Measurements from ENCODE around the gene PYHIN1.

The PYHIN1 gene

DNA sequence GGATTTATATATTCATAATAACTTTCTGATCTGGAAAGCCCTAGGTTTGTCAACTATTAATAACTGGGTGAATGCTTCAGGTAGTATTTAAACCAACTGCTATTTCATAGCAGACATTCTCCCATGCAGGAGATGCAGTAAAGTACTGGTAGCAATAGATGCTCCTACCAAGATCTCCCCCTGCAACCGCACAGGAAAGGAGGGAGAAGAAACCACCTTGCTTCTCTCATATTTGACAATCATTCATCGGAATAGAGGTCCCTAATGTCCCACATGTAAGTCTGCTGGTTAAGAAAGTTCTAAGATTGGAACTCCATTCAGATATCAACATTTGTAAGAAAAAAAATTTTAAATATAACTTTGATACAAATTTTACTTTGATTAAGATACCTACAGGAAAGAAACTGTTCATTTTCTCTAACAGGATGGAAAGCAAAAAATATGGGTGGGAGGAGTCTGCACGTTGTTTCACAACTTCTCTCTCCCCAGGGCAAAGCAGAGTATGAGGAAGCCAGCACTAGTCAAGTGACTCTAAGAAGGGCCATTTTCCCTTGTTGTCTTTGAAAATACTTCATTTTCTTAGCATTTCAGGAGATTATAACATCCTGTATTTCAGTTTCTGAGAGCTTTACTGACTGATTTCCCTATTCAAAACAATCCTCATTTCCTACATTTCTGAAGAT is at the start of gene PYHIN1:
Gene PYHIN1 (plus strand): TSS at position 498 of the 683 bp plus-strand sequence. CDS start 5,359 bp downstream, outside the sequence.
- Histone ChIP-seq H3K4me3 (ENCODE audit: low read depth, low read length) (no peak within 1 kb of the TSS), H3K36me3 (ENCODE audit: control insufficient read depth, insufficient read depth, low read length) (no peaks in the 10 kb centered on the region), H3K9ac (ENCODE audit: low read depth, low read length) (no peak within 1 kb of the TSS), H3K4me1 (ENCODE audit: control insufficient read depth, insufficient read depth, low read length) (no peaks in the 10 kb centered on the region), H3K9me3 (ENCODE audit: control insufficient read depth, insufficient read depth, low read length) (no peaks in the 10 kb centered on the region), H3K27me3 (ENCODE audit: control insufficient read depth, insufficient read depth, low read length) (no peaks in the 10 kb centered on the region)

DNA sequence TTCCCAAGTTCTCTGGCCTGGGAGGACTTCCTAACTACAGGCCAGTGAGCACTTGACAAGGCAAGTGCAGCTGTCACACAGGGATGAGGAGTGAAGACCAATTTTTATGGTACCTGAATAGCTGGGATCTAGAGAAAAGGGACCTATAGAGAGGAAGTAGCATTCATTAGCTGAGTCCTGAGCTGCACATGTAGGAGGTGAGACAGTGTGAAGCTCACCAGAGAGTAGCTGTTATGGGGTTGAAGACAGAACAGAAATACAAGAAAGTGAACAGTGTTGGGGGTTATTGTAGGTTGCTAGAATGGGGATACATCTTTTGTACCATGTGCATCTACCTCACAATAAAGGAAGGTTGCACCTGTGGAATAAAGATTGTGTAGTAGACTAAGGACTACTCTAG is 37.7 kb upstream of the PYHIN1 start:
- H3K4me1 ChIP-seq (ENCODE audit: control insufficient read depth, insufficient read depth, low read length): no peaks in the 10 kb centered on the region
- no peak overlapping the region for H3K9ac ChIP-seq (ENCODE audit: low read depth, low read length)
- no peaks in the 10 kb centered on the region for H3K27me3 ChIP-seq (ENCODE audit: control insufficient read depth, insufficient read depth, low read length)

DNA sequence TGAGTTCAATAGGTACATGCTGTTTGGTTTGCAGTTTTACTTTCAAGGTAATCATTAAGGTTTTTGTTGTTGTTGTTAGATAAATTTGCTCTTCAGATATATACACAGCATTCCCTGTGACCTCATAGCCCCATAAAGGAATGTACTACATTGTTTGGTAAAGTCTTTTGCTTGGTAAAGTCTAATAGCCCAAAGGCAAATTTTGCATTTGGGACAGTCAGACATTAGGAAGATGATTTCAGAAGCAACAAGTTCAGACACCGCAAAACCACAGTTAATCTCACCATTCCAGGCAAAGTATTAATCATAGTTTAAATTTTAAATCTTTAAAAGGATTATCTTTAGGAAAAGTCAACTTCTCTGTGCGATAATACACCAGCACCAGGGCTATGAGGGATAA is 32.6 kb upstream of the PYHIN1 start:
- no peaks in the 10 kb centered on the region for H3K27me3 ChIP-seq (ENCODE audit: control insufficient read depth, insufficient read depth, low read length)
- H3K9ac ChIP-seq (ENCODE audit: low read depth, low read length): no peak overlapping the region
- H3K4me1 ChIP-seq (ENCODE audit: control insufficient read depth, insufficient read depth, low read length): no peaks in the 10 kb centered on the region
- H3K4me3 ChIP-seq (ENCODE audit: low read depth, low read length): no peak overlapping the region
- no peaks in the 10 kb centered on the region for H3K36me3 ChIP-seq (ENCODE audit: control insufficient read depth, insufficient read depth, low read length)
- no peaks in the 10 kb centered on the region for H3K9me3 ChIP-seq (ENCODE audit: control insufficient read depth, insufficient read depth, low read length)

More for the DNA sequence above, 37.7 kb upstream of the PYHIN1 start:
- Histone ChIP-seq H3K4me3 (ENCODE audit: low read depth, low read length) (no peak overlapping the region), H3K36me3 (ENCODE audit: control insufficient read depth, insufficient read depth, low read length) (no peaks in the 10 kb centered on the region), H3K9me3 (ENCODE audit: control insufficient read depth, insufficient read depth, low read length) (no peaks in the 10 kb centered on the region)

DNA sequence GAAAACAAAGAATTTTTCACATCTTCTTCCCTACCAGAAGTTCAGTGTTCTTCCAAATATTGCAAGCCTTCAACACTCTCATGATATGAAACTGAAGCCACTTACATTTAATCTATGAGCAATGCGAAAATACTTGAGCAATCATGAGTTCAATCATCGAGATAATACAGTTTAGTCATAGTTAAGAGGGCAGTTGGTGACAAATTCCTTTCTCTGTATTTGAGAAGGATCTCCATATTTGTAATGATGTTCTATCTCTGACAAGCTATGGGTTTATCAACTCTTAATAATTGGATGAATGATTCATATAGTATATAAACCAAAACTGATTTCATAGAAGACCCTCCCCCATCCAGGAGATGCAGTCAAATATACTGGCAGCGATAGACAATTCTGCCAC is 29.7 kb upstream of the PYHIN1 start:
- Histone ChIP-seq H3K4me3 (ENCODE audit: low read depth, low read length) (no peak overlapping the region), H3K4me1 (ENCODE audit: control insufficient read depth, insufficient read depth, low read length) (no peaks in the 10 kb centered on the region), H3K9ac (ENCODE audit: low read depth, low read length) (no peak overlapping the region), H3K9me3 (ENCODE audit: control insufficient read depth, insufficient read depth, low read length) (no peaks in the 10 kb centered on the region), H3K27me3 (ENCODE audit: control insufficient read depth, insufficient read depth, low read length) (no peaks in the 10 kb centered on the region), H3K36me3 (ENCODE audit: control insufficient read depth, insufficient read depth, low read length) (no peaks in the 10 kb centered on the region)

DNA sequence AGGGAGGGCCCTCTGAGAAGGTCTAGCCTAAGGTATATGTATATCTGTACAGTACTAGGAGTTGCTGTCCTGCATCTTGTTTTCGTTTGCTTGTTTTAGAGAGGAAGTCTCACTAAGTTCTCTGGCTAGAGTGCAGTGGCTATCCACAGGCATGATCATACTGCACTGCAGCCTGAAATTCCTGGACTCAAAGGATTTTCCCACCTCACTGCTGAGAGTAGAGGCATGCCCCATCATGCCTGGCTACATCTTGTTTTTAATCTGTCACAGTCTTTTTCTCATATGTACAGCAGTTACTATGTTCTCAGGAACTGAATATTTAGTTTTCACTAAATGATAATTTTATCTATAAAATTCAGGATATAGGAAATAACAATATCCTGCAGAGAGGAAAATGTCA is 15.3 kb upstream of the PYHIN1 start:
- no peak overlapping the region for H3K9ac ChIP-seq (ENCODE audit: low read depth, low read length)
- H3K9me3 ChIP-seq (ENCODE audit: control insufficient read depth, insufficient read depth, low read length): no peaks in the 10 kb centered on the region
- no peak overlapping the region for H3K4me3 ChIP-seq (ENCODE audit: low read depth, low read length)
- H3K4me1 ChIP-seq (ENCODE audit: control insufficient read depth, insufficient read depth, low read length): no peaks in the 10 kb centered on the region
- no peaks in the 10 kb centered on the region for H3K36me3 ChIP-seq (ENCODE audit: control insufficient read depth, insufficient read depth, low read length)
- H3K27me3 ChIP-seq (ENCODE audit: control insufficient read depth, insufficient read depth, low read length): no peaks in the 10 kb centered on the region

DNA sequence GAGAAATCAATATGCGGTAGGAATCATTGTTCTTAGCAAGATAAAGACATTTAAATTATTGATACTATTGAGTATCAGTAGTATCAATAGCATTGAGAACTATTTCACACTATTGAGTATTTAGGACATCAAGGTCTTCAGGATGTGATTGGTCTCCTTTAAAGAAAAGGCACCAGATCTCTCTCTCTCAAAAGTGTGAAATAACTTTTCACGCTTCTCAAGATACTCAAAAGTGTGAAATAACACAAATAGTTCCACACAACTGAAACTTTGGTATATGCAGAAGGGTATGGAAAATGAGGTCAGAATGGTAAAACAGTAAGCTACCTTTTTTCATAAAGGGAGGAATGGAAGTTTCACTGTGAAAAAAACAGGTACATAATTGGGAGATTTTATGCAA is 6.7 kb upstream of the PYHIN1 start:
- Histone ChIP-seq H3K4me1 (ENCODE audit: control insufficient read depth, insufficient read depth, low read length) (no peaks in the 10 kb centered on the region), H3K9me3 (ENCODE audit: control insufficient read depth, insufficient read depth, low read length) (no peaks in the 10 kb centered on the region), H3K4me3 (ENCODE audit: low read depth, low read length) (no peak overlapping the region), H3K27me3 (ENCODE audit: control insufficient read depth, insufficient read depth, low read length) (no peaks in the 10 kb centered on the region), H3K9ac (ENCODE audit: low read depth, low read length) (no peak overlapping the region), H3K36me3 (ENCODE audit: control insufficient read depth, insufficient read depth, low read length) (no peaks in the 10 kb centered on the region)

DNA sequence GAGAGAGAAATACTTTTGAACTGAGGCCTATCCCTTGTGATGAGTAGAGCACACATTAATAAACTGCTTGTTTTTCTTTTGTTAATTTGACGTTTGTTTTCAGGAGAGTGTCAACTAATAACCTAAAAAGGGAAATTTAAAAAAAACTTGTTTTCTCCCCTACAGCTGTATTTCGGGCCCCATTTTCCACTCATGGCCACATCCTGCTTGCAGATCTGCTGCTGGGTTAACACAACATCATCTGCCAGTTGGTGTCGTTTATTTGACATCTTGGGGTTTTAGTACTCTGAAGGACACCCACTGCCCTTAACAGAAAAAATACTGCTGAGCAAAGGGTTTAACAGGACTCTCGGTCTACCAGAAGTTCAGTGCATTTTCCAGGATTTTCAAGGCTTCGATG is 848 bp upstream of the PYHIN1 start:
- no peaks in the 10 kb centered on the region for H3K36me3 ChIP-seq (ENCODE audit: control insufficient read depth, insufficient read depth, low read length)
- no peak overlapping the region for H3K4me3 ChIP-seq (ENCODE audit: low read depth, low read length)
- no peaks in the 10 kb centered on the region for H3K4me1 ChIP-seq (ENCODE audit: control insufficient read depth, insufficient read depth, low read length)
- H3K27me3 ChIP-seq (ENCODE audit: control insufficient read depth, insufficient read depth, low read length): no peaks in the 10 kb centered on the region
- H3K9me3 ChIP-seq (ENCODE audit: control insufficient read depth, insufficient read depth, low read length): no peaks in the 10 kb centered on the region
- no peak overlapping the region for H3K9ac ChIP-seq (ENCODE audit: low read depth, low read length)

DNA sequence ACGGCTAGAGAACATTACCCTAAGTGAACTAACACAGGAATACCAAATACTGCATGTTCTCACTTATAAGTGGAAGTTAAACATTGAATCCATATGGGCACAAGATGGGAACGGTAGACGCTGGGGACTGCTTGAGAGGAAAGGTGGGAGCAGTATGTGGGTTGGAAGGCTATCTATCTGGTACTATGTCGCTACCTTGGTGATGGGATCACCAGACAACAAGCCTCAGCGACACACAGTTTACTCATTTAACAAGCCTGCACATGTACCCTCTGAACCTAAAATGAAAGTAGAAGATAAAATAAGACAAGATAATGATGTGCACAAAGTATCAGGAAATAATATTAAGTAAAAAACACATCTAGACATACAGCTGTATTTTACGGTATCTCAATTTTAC is 819 bp downstream of the PYHIN1 start:
- Histone ChIP-seq H3K4me3 (ENCODE audit: low read depth, low read length) (no peak overlapping the region), H3K27me3 (ENCODE audit: control insufficient read depth, insufficient read depth, low read length) (no peaks in the 10 kb centered on the region), H3K4me1 (ENCODE audit: control insufficient read depth, insufficient read depth, low read length) (no peaks in the 10 kb centered on the region), H3K36me3 (ENCODE audit: control insufficient read depth, insufficient read depth, low read length) (no peaks in the 10 kb centered on the region), H3K9me3 (ENCODE audit: control insufficient read depth, insufficient read depth, low read length) (no peaks in the 10 kb centered on the region), H3K9ac (ENCODE audit: low read depth, low read length) (no peak overlapping the region)

DNA sequence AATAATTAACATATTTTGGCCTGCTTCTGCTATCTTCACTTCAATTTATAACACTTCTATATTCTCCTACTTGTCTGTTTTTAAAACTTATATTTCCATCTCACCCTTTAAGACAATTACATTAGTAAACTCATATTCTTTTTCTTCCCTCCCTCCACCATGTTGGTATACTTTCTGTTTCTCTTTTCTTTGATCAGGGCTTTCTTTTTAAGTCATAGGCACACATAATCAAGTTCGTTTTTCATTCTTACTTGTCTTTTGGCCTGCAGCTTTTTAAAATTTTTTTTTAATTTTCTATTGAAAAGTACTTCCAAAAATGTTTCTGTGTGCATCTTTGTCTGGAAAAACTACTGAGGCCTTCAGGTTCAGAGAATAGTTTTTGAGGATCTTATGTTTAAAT is 2.3 kb downstream of the PYHIN1 start:
- Histone ChIP-seq H3K4me1 (ENCODE audit: control insufficient read depth, insufficient read depth, low read length) (no peaks in the 10 kb centered on the region), H3K4me3 (ENCODE audit: low read depth, low read length) (no peak overlapping the region), H3K36me3 (ENCODE audit: control insufficient read depth, insufficient read depth, low read length) (no peaks in the 10 kb centered on the region), H3K9me3 (ENCODE audit: control insufficient read depth, insufficient read depth, low read length) (no peaks in the 10 kb centered on the region), H3K9ac (ENCODE audit: low read depth, low read length) (no peak overlapping the region), H3K27me3 (ENCODE audit: control insufficient read depth, insufficient read depth, low read length) (no peaks in the 10 kb centered on the region)

DNA sequence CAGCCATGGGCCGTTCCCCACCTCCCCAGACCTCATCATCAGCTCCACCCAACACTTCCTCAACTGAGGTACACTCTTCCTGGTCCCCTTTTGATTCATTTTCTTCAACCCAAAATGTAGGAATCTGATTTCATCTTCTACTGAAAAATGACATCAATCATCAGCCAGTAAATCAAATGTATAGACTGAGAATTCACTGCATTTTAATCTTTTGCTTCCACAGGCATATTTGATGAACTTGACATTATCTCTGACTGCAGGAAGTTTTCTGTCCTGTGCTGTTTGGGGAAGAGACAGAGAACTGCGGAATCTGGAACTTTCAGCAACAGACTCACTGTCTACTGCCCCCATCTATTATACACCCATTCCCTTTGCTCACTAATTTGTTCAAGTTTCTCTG is 7.8 kb downstream of the PYHIN1 start:
- H3K9me3 ChIP-seq (ENCODE audit: control insufficient read depth, insufficient read depth, low read length): no peaks in the 10 kb centered on the region
- no peaks in the 10 kb centered on the region for H3K4me1 ChIP-seq (ENCODE audit: control insufficient read depth, insufficient read depth, low read length)
- no peak overlapping the region for H3K9ac ChIP-seq (ENCODE audit: low read depth, low read length)
- H3K4me3 ChIP-seq (ENCODE audit: low read depth, low read length): no peak overlapping the region
- no peaks in the 10 kb centered on the region for H3K36me3 ChIP-seq (ENCODE audit: control insufficient read depth, insufficient read depth, low read length)
- H3K27me3 ChIP-seq (ENCODE audit: control insufficient read depth, insufficient read depth, low read length): no peaks in the 10 kb centered on the region

DNA sequence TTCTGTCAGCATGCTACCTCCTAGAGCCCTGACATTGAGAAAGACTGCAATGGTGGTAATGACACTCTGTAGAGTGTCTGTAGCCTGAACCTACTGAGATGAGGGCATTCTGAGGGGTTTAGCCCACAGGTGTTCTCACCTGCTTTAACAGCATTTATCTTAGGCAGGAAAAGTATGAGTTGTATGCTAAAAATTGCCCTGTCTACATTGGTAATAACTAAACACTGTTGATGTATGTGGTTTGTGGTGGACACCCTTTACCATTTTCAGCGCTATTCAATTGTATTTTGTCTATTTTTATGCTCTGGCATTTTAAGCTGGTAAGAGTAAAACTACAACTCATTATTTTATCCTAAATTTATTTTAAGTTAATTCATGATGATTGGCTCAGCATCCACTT is 10.0 kb downstream of the PYHIN1 start:
- H3K36me3 ChIP-seq (ENCODE audit: control insufficient read depth, insufficient read depth, low read length): no peaks in the 10 kb centered on the region
- no peak overlapping the region for H3K9ac ChIP-seq (ENCODE audit: low read depth, low read length)
- no peaks in the 10 kb centered on the region for H3K4me1 ChIP-seq (ENCODE audit: control insufficient read depth, insufficient read depth, low read length)
- no peak overlapping the region for H3K4me3 ChIP-seq (ENCODE audit: low read depth, low read length)
- H3K9me3 ChIP-seq (ENCODE audit: control insufficient read depth, insufficient read depth, low read length): no peaks in the 10 kb centered on the region
- no peaks in the 10 kb centered on the region for H3K27me3 ChIP-seq (ENCODE audit: control insufficient read depth, insufficient read depth, low read length)

DNA sequence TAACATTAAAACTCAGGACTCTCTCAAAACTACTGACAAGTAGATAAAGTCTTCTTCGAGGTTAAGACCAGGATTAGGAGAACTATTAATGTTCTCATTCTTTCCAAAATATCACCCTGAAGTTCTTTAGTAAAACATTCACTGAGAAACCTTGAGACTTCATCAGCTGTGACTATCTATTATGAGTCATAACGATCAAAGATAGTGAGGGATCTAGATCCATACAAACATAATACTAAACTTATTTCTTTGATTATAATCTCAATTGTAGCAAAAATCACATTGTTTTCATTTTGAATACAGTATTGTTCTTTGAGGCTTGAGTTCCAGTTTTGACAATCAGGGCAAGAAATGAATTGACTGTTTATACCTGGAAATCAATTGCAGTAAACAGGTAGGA is 11.1 kb downstream of the PYHIN1 start:
- Histone ChIP-seq H3K4me1 (ENCODE audit: control insufficient read depth, insufficient read depth, low read length) (no peaks in the 10 kb centered on the region), H3K9ac (ENCODE audit: low read depth, low read length) (no peak overlapping the region), H3K36me3 (ENCODE audit: control insufficient read depth, insufficient read depth, low read length) (no peaks in the 10 kb centered on the region), H3K4me3 (ENCODE audit: low read depth, low read length) (no peak overlapping the region), H3K9me3 (ENCODE audit: control insufficient read depth, insufficient read depth, low read length) (no peaks in the 10 kb centered on the region), H3K27me3 (ENCODE audit: control insufficient read depth, insufficient read depth, low read length) (no peaks in the 10 kb centered on the region)
